ENCODE data around the gene TRIM52.

Gene TRIM52

GRCh38 chr5:181255836-181256578 is 4.9 kb downstream of the TRIM52 start:
- no peaks in the 10 kb centered on the region for H3K9me3 ChIP-seq (ENCODE audit: insufficient read depth, low read length)
- no peak overlapping the region for H3K9ac ChIP-seq (ENCODE audit: low read length)
- H4K20me1 ChIP-seq (ENCODE audit: low read depth, low read length): no peaks in the 10 kb centered on the region
- H2AFZ ChIP-seq (ENCODE audit: low read depth, low read length, severe bottlenecking): no peak overlapping the region
- no peak overlapping the region for H3K27ac ChIP-seq (ENCODE audit: low read depth, low read length)
- H3F3A ChIP-seq (ENCODE audit: insufficient read depth): peaks cover 36% of the 10 kb centered on the region
- TF ChIP-seq EZH2phosphoT487 (conservative IDR thresholded peaks at IDR 0.05; ENCODE audit: low read length): no peak
- TF ChIP-seq CTCF (IDR thresholded peaks at IDR 0.05; ENCODE audit: insufficient read depth, low read length, poor library complexity, severe bottlenecking): no peak
- H3K9me2 ChIP-seq (replicated peaks; ENCODE audit: insufficient read depth, low read length): no peaks in the 10 kb centered on the region
- H3K4me3 ChIP-seq (ENCODE audit: insufficient read depth, low read length, poor library complexity, severe bottlenecking): no peak overlapping the region
- H3K36me3 ChIP-seq (ENCODE audit: low read length): peaks cover 11% of the 10 kb centered on the region; the same call in 1 of the 2 replicates
- peaks cover 86% of the 10 kb centered on the region for H3K79me2 ChIP-seq (ENCODE audit: insufficient read depth, low read length)
- H3K27me3 ChIP-seq (ENCODE audit: low read length): no peaks in the 10 kb centered on the region
- peak overlapping the region; percentile 34 for H3K4me2 ChIP-seq (ENCODE audit: low read depth, low read length, poor library complexity, severe bottlenecking)

DNA sequence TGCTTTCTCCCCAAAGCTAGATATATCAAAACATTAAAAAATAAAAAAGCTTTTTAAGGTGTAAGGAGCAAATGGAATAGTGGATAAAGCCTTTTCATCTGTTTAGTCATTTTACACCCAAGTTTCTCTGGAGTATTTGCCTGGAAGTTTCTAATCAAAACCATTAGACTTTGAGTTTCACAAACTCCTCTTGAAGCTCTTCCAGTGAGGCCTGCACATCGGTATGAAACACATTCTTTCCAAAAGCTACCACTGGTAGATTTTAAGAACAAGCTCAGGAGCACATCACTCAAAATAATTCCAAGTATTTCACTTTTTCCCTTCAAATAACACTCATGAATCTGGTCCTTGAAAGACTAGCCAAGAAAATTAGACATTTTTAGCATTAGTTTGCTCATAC is 5.7 kb downstream of the TRIM52 start:
- Histone ChIP-seq H3K4me2 (ENCODE audit: low read depth, low read length, poor library complexity, severe bottlenecking) (no peak overlapping the region), H3K79me2 (ENCODE audit: insufficient read depth, low read length) (peaks cover 88% of the 10 kb centered on the region), H4K20me1 (ENCODE audit: low read depth, low read length) (no peaks in the 10 kb centered on the region), H3F3A (ENCODE audit: insufficient read depth) (peaks cover 36% of the 10 kb centered on the region), H3K36me3 (ENCODE audit: low read length) (peaks cover 11% of the 10 kb centered on the region; the same call in 1 of the 2 replicates), H3K4me3 (ENCODE audit: insufficient read depth, low read length, poor library complexity, severe bottlenecking) (no peak overlapping the region), H3K27ac (ENCODE audit: low read depth, low read length) (no peak overlapping the region), H3K27me3 (ENCODE audit: low read length) (no peaks in the 10 kb centered on the region), H3K9me3 (ENCODE audit: insufficient read depth, low read length) (no peaks in the 10 kb centered on the region), H2AFZ (ENCODE audit: low read depth, low read length, severe bottlenecking) (no peak overlapping the region), H3K9ac (ENCODE audit: low read length) (no peak overlapping the region), H3K9me2 (replicated peaks; ENCODE audit: insufficient read depth, low read length) (no peaks in the 10 kb centered on the region)
- TF ChIP-seq CTCF (IDR thresholded peaks at IDR 0.05; ENCODE audit: insufficient read depth, low read length, poor library complexity, severe bottlenecking) (no peak), EZH2phosphoT487 (conservative IDR thresholded peaks at IDR 0.05; ENCODE audit: low read length) (no peak)

DNA sequence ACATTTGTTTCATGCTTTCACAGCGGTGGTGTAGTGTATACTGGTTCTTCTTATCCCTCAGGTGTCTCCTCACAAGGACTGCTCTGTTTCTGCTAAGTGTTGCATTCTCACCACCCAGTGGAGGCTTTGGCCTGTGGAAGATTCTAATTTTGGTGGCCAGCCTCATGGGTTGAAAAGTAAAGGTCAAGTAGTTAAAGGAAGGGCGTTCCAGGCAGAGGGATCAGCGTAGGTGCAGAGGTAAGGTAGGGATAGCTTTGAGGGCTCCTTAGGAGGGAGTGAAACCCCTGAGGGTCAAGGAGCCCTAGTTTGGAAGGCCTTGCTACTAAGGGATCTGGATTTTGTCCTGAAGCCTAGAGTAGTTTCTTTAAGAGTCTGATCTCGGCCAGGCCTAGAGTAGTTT is 12.7 kb downstream of the TRIM52 start:
- H3K79me2 ChIP-seq (ENCODE audit: insufficient read depth, low read length): peaks cover 72% of the 10 kb centered on the region
- H3K27me3 ChIP-seq (ENCODE audit: low read length): no peaks in the 10 kb centered on the region
- peaks cover 29% of the 10 kb centered on the region for H3F3A ChIP-seq (ENCODE audit: insufficient read depth)
- H3K4me2 ChIP-seq (ENCODE audit: low read depth, low read length, poor library complexity, severe bottlenecking): peak overlapping the region; percentile 73
- no peak for TF ChIP-seq CTCF (IDR thresholded peaks at IDR 0.05; ENCODE audit: insufficient read depth, low read length, poor library complexity, severe bottlenecking)
- peak overlapping the region; percentile 98 for H3K4me3 ChIP-seq (ENCODE audit: insufficient read depth, low read length, poor library complexity, severe bottlenecking)
- H3K27ac ChIP-seq (ENCODE audit: low read depth, low read length): peak overlapping the region; percentile 28; the same call in 1 of the 2 replicates
- H3K9me3 ChIP-seq (ENCODE audit: insufficient read depth, low read length): no peaks in the 10 kb centered on the region
- H3K36me3 ChIP-seq (ENCODE audit: low read length): no peaks in the 10 kb centered on the region
- H3K9me2 ChIP-seq (replicated peaks; ENCODE audit: insufficient read depth, low read length): no peaks in the 10 kb centered on the region
- H2AFZ ChIP-seq (ENCODE audit: low read depth, low read length, severe bottlenecking): no peak overlapping the region
- no peaks in the 10 kb centered on the region for H4K20me1 ChIP-seq (ENCODE audit: low read depth, low read length)
- peak overlapping the region; percentile 95 for H3K9ac ChIP-seq (ENCODE audit: low read length)
